Measurements from ENCODE around the gene MIER2.

Gene MIER2

GRCh38 chr19:292951-293350 lies 51.6 kb downstream of the MIER2 start:
- no peak overlapping the region for H3K4me3 ChIP-seq (ENCODE audit: low read length)
- DNase-seq (ENCODE audit: low read depth) = no peak
- TF ChIP-seq CTCF (conservative IDR thresholded peaks at IDR 0.05; ENCODE audit: low read length) = no peak

- H3K4me3 ChIP-seq (ENCODE audit: low read length) = no peak overlapping the region
- no peak for TF ChIP-seq CTCF (conservative IDR thresholded peaks at IDR 0.05; ENCODE audit: low read length)
- no peak for DNase-seq (ENCODE audit: low read depth)
These were observed 52.2 kb downstream of the MIER2 start for GRCh38 chr19:292281-292884.

GRCh38 chr19:291561-292280 lies 52.9 kb downstream of the MIER2 start:
- H3K4me3 ChIP-seq (ENCODE audit: low read length) = no peak overlapping the region; the same call in 1 of the 2 replicates
- TF ChIP-seq CTCF (conservative IDR thresholded peaks at IDR 0.05; ENCODE audit: low read length) = no peak
- no peak for DNase-seq (ENCODE audit: low read depth)

- peak within 1 kb of the TSS; percentile 50 for H3K4me3 ChIP-seq (ENCODE audit: low read length)
- TF ChIP-seq CTCF (conservative IDR thresholded peaks at IDR 0.05; ENCODE audit: low read length) = no peak
- no peak for DNase-seq (ENCODE audit: low read depth)
These were observed 53.5 kb downstream of the MIER2 start, which contains the start of gene PLPP2 for GRCh38 chr19:291006-291521. TSS of gene PLPP2 (minus strand) at chr19:291403. CDS start at chr19:291336, 67 bp downstream.

GRCh38 chr19:290372-291005 lies 54.1 kb downstream of the MIER2 start:
- no peak for DNase-seq (ENCODE audit: low read depth)
- no peak for TF ChIP-seq CTCF (conservative IDR thresholded peaks at IDR 0.05; ENCODE audit: low read length)
- no peak overlapping the region for H3K4me3 ChIP-seq (ENCODE audit: low read length)

GRCh38 chr19:289651-290371 lies 54.8 kb downstream of the MIER2 start:
- no peak overlapping the region for H3K4me3 ChIP-seq (ENCODE audit: low read length)
- TF ChIP-seq CTCF (conservative IDR thresholded peaks at IDR 0.05; ENCODE audit: low read length) = no peak
- peak; percentile 24 for DNase-seq (ENCODE audit: low read depth)

All from AG10803 (cell line).